Gastroesophageal sphincter (tissue), 4 donors: ENCODE results near the gene SNCB. TPM values are rescaled to one million over a fixed set of nuclear protein-coding genes. Genes with fewer than 3 reads are reported as not detected.

ENCODE experiments used
- ATAC-seq: fragments of 150-250 bp; one replicate; pipeline ENCODE4 v1.9.1; 2016; ENCODE audit warnings: mild to moderate bottlenecking, moderate library complexity
- H3K27ac ChIP-seq, 4 donors: fragments of 200-600 bp; sonication (generic) in 3 of 4; 1 replicate in 3 of 4; 2 replicates in 1 of 4; pipeline ENCODE4 v1.5.1; 2016 to 2019
- H3K27me3 ChIP-seq: fragments of 200-600 bp; sonication (generic); one replicate; pipeline ENCODE4 v1.5.1; 2019
- H3K36me3 ChIP-seq, 2 donors: fragments of 200-600 bp; sonication (generic); one replicate each; pipeline ENCODE4 v1.5.1; 2019; ENCODE audit warnings: control low read depth in 1 of 2
- H3K4me1 ChIP-seq, 3 donors: fragments of 200-600 bp; sonication (generic); 1 replicate in 2 of 3; 2 replicates in 1 of 3; pipeline ENCODE4 v1.5.1; 2016 to 2019; ENCODE audit warnings: control low read depth in 2 of 3
- H3K4me3 ChIP-seq, 2 donors: fragments of 200-600 bp; sonication (generic); one replicate each; pipeline ENCODE4 v1.5.1; 2019; ENCODE audit warnings: mild to moderate bottlenecking in 1 of 2, moderate library complexity in 1 of 2
- H3K9me3 ChIP-seq, 3 donors: fragments of 200-600 bp; sonication (generic); one replicate each; pipeline ENCODE4 v1.5.1; 2017 to 2019; ENCODE audit warnings: control low read depth in 2 of 3
- CTCF ChIP-seq, 4 experiments: fragments of 200-600 bp in 2 of 4; fragments of 450-650 bp in 2 of 4; sonication (generic) in 1 of 4; IDR thresholded peaks; one replicate each; pipeline ENCODE4 v1.5.1; 2017 to 2019; ENCODE audit warnings: antibody characterized with exemption in 4 of 4, mild to moderate bottlenecking in 2 of 4, moderate library complexity in 2 of 4
- EP300 ChIP-seq: sonication (generic); formaldehyde crosslinking; IDR thresholded peaks from one replicate; pipeline ENCODE4 v1.6.1; 2017; ENCODE audit warnings: antibody characterized with exemption, mild to moderate bottlenecking
- POLR2A ChIP-seq, 2 donors: fragments of 450-650 bp; IDR thresholded peaks; one replicate each; pipeline ENCODE4 v1.6.1; 2017; ENCODE audit warnings: antibody characterized with exemption in 2 of 2, mild to moderate bottlenecking in 2 of 2, moderate library complexity in 1 of 2
- POLR2AphosphoS5 ChIP-seq: sonication (generic); formaldehyde crosslinking; IDR thresholded peaks from one replicate; pipeline ENCODE4 v1.6.1; 2017; ENCODE audit warnings: antibody characterized with exemption
- WGBS, 2 donors: methylation state at CpG; one replicate each; pipeline ENCODE4 v1.1.5; 2018; ENCODE audit warnings: low coverage in 1 of 2; 5-methylcytosine and 5-hydroxymethylcytosine counted together
- total RNA-seq, 4 donors: library from RNA; depleted of rRNA; stranded (reverse); fragments of >200 nt; gene quantifications; one replicate each; pipeline ENCODE4 v1.1.0, GENCODE V29; 2016

Gene SNCB
- total RNA-seq, 4 donors from 2014 or later: not detected

GRCh38 chr5:176609724-176610434, 20.5 kb downstream of the SNCB start, which contains the start of gene GPRIN1:
TSS of gene GPRIN1 (minus strand) at chr5:176610156. CDS start at chr5:176599834, 10,322 bp downstream.
- no CpG with 5 or more reads among the region's 101 CpGs for WGBS, 2 donors
- H3K36me3 ChIP-seq: no peaks in the 10 kb centered on the region
- H3K4me1 ChIP-seq: peaks cover 0 to 18% (median 8%) of the 10 kb centered on the region in 3 donors
- H3K9me3 ChIP-seq: no peaks in the 10 kb centered on the region
- ATAC-seq: peak; percentile 82
- H3K27ac ChIP-seq: peak within 1 kb of the TSS in 1 of 4 donors; percentile 46
- H3K27me3 ChIP-seq: peaks cover 43% of the 10 kb centered on the region
- TF ChIP-seq CTCF (IDR thresholded peaks at IDR 0.05) (peak in 2 of 4 experiments; percentile 19 to 46), POLR2AphosphoS5 (no peak)
- peak within 1 kb of the TSS; percentile 35 to 67 for H3K4me3 ChIP-seq

- 30 to 62% methylated on average over 6 to 14 of the region's 46 CpGs for WGBS, 2 donors
- Histone ChIP-seq H3K9me3 (no peaks in the 10 kb centered on the region), H3K27me3 (peaks cover 37% of the 10 kb centered on the region), H3K36me3 (no peaks in the 10 kb centered on the region), H3K4me1 (peaks cover 0 to 18% (median 8%) of the 10 kb centered on the region in 3 donors), H3K27ac (peak overlapping the region in 1 of 4 donors; percentile 46), H3K4me3 (peak overlapping the region; percentile 35 to 67)
- ATAC-seq: no peak
- TF ChIP-seq POLR2A (IDR thresholded peaks at IDR 0.05) (no peak), EP300 (no peak), CTCF (IDR thresholded peaks at IDR 0.05) (no peak), POLR2AphosphoS5 (no peak)
Measured at GRCh38 chr5:176608937-176609723, 21.2 kb downstream of the SNCB start.

GRCh38 chr5:176608142-176608705, 22.1 kb downstream of the SNCB start:
- TF ChIP-seq POLR2A (IDR thresholded peaks at IDR 0.05): no peak
- TF ChIP-seq CTCF (IDR thresholded peaks at IDR 0.05): no peak
- no peak for TF ChIP-seq EP300
- no peak for TF ChIP-seq POLR2AphosphoS5
- 100% methylated on average over 1 of the region's 4 CpGs for WGBS, 2 donors
- no peak for ATAC-seq
- Histone ChIP-seq H3K9me3 (no peaks in the 10 kb centered on the region), H3K36me3 (no peaks in the 10 kb centered on the region), H3K4me3 (no peak overlapping the region), H3K27me3 (peaks cover 37% of the 10 kb centered on the region), H3K4me1 (peaks cover 0 to 18% (median 8%) of the 10 kb centered on the region in 3 donors), H3K27ac (no peak overlapping the region)

GRCh38 chr5:176606875-176607274, 23.5 kb downstream of the SNCB start:
- Histone ChIP-seq H3K4me1 (peaks cover 0 to 18% (median 8%) of the 10 kb centered on the region in 3 donors), H3K4me3 (no peak overlapping the region), H3K27ac (no peak overlapping the region), H3K36me3 (no peaks in the 10 kb centered on the region), H3K27me3 (peaks cover 29% of the 10 kb centered on the region), H3K9me3 (no peaks in the 10 kb centered on the region)
- WGBS, 2 donors: 80 to 89% methylated on average over 2 to 3 of the region's 3 CpGs
- no peak for ATAC-seq
- TF ChIP-seq EP300 (no peak), CTCF (IDR thresholded peaks at IDR 0.05) (no peak), POLR2AphosphoS5 (no peak), POLR2A (IDR thresholded peaks at IDR 0.05) (no peak)
